ENCODE data around the gene ZNF283. TPM values are rescaled to one million over a fixed set of nuclear protein-coding genes. Genes with fewer than 3 reads are reported as not detected.
"Not testable (repeated sequence)": the region's sequence is repeated elsewhere in the genome, so short reads cannot be mapped to it uniquely, and the experiment has no call there.

Gene ZNF283
- total RNA-seq, 4 donors from 2014 or later = 9.6 to 11.4 (median 10.5) TPM

DNA sequence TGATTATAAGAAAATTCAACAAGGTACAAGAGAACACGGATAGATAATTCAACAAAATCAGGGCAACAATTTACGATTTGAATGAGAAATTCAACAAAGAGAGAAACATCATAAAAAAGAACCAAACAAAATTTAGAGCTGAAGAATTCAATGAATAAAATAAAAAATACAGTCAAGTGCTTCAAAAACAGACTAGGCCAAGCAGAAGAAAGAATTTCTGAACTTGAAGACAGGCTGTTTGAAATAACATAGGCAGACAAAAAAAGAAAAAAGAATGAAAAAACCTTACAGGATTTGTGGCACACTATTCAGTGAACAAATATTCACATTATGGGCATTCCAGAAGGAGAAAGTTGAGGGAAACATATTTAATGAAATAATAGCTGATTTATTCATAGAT is 31.1 kb downstream of the ZNF283 start:
- H3K27me3 ChIP-seq = no peaks in the 10 kb centered on the region
- no peak for ATAC-seq
- WGBS, 2 donors (ENCODE audit: low coverage in 1 of 2) = 96 to 100% methylated on average over 1 to 2 of the region's 2 CpGs
- H3K9me3 ChIP-seq = peaks cover 4 to 100% (median 4%) of the 10 kb centered on the region in 3 donors
- H3K4me3 ChIP-seq = no peak overlapping the region
- no peak overlapping the region for H3K27ac ChIP-seq
- H3K4me1 ChIP-seq = no peaks in the 10 kb centered on the region
- no peak for TF ChIP-seq EP300 (IDR thresholded peaks at IDR 0.05)
- TF ChIP-seq POLR2AphosphoS5 (IDR thresholded peaks at IDR 0.05) = no peak
- no peak for TF ChIP-seq POLR2A (IDR thresholded peaks at IDR 0.05)
- TF ChIP-seq, protein P1, sequence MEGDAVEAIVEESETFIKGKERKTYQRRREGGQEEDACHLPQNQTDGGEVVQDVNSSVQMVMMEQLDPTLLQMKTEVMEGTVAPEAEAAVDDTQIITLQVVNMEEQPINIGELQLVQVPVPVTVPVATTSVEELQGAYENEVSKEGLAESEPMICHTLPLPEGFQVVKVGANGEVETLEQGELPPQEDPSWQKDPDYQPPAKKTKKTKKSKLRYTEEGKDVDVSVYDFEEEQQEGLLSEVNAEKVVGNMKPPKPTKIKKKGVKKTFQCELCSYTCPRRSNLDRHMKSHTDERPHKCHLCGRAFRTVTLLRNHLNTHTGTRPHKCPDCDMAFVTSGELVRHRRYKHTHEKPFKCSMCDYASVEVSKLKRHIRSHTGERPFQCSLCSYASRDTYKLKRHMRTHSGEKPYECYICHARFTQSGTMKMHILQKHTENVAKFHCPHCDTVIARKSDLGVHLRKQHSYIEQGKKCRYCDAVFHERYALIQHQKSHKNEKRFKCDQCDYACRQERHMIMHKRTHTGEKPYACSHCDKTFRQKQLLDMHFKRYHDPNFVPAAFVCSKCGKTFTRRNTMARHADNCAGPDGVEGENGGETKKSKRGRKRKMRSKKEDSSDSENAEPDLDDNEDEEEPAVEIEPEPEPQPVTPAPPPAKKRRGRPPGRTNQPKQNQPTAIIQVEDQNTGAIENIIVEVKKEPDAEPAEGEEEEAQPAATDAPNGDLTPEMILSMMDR (IDR thresholded peaks at IDR 0.05) = no peak
- peaks cover 0 to 11% of the 10 kb centered on the region in 2 donors for H3K36me3 ChIP-seq

DNA sequence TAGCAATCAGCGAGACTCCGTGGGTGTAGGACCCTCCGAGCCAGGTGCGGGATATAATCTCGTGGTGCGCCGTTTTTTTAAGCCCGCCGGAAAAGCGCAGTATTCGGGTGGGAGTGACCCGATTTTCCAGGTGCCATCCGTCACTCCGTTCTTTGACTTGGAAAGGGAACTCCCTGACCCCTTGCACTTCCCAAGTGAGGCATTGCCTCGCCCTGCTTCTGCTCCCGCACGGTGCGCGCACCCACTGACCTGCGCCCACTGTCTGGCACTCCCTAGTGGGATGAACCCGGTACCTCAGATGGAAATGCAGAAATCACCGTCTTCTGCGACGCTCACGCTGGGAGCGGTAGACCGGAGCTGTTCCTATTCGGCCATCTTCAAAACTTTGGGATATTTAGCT is 39.8 kb downstream of the ZNF283 start:
- 90 to 98% methylated on average over 12 to 14 of the region's 28 CpGs for WGBS, 2 donors (ENCODE audit: low coverage in 1 of 2)
- H3K9me3 ChIP-seq = peaks cover 0 to 88% (median 2%) of the 10 kb centered on the region in 3 donors
- ATAC-seq = not testable (repeated sequence)

DNA sequence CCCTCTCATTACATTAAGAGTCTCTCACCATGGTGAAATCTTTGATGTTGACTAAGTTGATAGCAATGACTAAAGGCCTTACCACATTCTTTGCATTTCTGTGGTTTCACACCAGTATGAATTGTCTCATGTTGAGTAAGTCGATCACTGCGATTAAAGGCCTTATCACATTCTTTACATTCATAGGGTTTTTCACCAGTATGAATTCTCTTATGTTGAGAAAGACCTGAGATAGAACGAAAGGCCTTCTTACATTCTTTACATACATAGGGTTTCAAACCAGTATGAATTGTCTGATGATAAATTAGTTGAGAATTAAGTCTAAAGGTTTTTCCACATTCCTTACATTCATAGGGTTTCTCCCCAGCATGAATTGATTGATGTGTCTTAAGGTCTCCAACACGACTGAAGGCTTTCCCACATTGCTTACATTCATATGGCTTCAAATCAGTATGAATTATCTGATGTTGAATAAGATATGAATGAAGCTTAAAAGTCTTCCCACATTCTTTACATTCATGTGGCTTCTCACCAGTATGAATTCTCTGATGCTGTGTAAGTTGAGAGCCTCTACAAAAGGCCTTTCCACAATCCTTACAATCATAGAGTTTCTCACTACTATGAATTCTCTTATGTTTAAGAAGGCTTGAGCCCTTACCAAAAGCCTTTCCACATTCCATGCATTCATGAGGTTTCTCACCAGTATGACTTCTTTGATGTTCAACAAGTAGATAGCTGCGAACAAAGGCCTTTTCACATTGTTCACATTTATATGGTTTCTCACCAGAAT is 45.6 kb downstream of the ZNF283 start:
- H3K27me3 ChIP-seq = no peaks in the 10 kb centered on the region
- no peak overlapping the region for H3K4me3 ChIP-seq
- TF ChIP-seq EP300 (IDR thresholded peaks at IDR 0.05) (no peak), POLR2A (IDR thresholded peaks at IDR 0.05) (no peak), POLR2AphosphoS5 (IDR thresholded peaks at IDR 0.05) (no peak)
- TF ChIP-seq, protein P1 (IDR thresholded peaks at IDR 0.05) = no peak
- no peak for ATAC-seq
- no peaks in the 10 kb centered on the region for H3K4me1 ChIP-seq
- H3K9me3 ChIP-seq = peaks cover 2 to 98% (median 3%) of the 10 kb centered on the region in 3 donors
- WGBS, 2 donors (ENCODE audit: low coverage in 1 of 2) = 91 to 92% methylated on average over 5 of the region's 5 CpGs
- peaks cover 0 to 56% of the 10 kb centered on the region in 2 donors for H3K36me3 ChIP-seq
- H3K27ac ChIP-seq = no peak overlapping the region

More for the DNA sequence above, 39.8 kb downstream of the ZNF283 start:
- not testable (repeated sequence) for H3K27ac ChIP-seq, H3K4me3 ChIP-seq, H3K27me3 ChIP-seq, H3K4me1 ChIP-seq
- peaks cover 0 to 28% of the 10 kb centered on the region in 2 donors for H3K36me3 ChIP-seq

- H3K4me1 ChIP-seq = no peaks in the 10 kb centered on the region
- no peak overlapping the region for H3K27ac ChIP-seq
- H3K4me3 ChIP-seq = no peak overlapping the region
- H3K9me3 ChIP-seq = peaks cover 0 to 91% (median 0%) of the 10 kb centered on the region in 3 donors
- ATAC-seq = no peak
- no peaks in the 10 kb centered on the region for H3K27me3 ChIP-seq
- TF ChIP-seq EP300 (IDR thresholded peaks at IDR 0.05) (no peak), POLR2A (IDR thresholded peaks at IDR 0.05) (no peak), POLR2AphosphoS5 (IDR thresholded peaks at IDR 0.05) (no peak)
- TF ChIP-seq, protein P1 (IDR thresholded peaks at IDR 0.05) = no peak
- WGBS, 2 donors (ENCODE audit: low coverage in 1 of 2) = 90 to 91% methylated on average over 4 to 5 of the region's 5 CpGs
- H3K36me3 ChIP-seq = peaks cover 3 to 64% of the 10 kb centered on the region in 2 donors
Observed at GRCh38 chr19:43880483-43880882, 53.4 kb downstream of the ZNF283 start.

- Histone ChIP-seq H3K36me3 (peaks cover 3 to 50% of the 10 kb centered on the region in 2 donors), H3K27ac (no peak within 1 kb of the TSS), H3K9me3 (peaks cover 0 to 95% (median 3%) of the 10 kb centered on the region in 3 donors), H3K27me3 (no peaks in the 10 kb centered on the region), H3K4me3 (no peak within 1 kb of the TSS), H3K4me1 (no peaks in the 10 kb centered on the region)
- TF ChIP-seq POLR2AphosphoS5 (IDR thresholded peaks at IDR 0.05) (no peak), POLR2A (IDR thresholded peaks at IDR 0.05) (no peak), EP300 (IDR thresholded peaks at IDR 0.05) (no peak)
- TF ChIP-seq, protein P1 (IDR thresholded peaks at IDR 0.05) = no peak
- 82 to 88% methylated on average over 2 of the region's 2 CpGs for WGBS, 2 donors (ENCODE audit: low coverage in 1 of 2)
- ATAC-seq = no peak
Observed at GRCh38 chr19:43883864-43884263, 56.7 kb downstream of the ZNF283 start, which contains the start of gene ZNF404. TSS of gene ZNF404 (minus strand) at chr19:43883964.
